ENCODE data around the gene SPRR1A.

GRCh38 chr1:153035211-153035610 lies 51.3 kb downstream of the SPRR1A start:
- TF ChIP-seq, protein P1, sequence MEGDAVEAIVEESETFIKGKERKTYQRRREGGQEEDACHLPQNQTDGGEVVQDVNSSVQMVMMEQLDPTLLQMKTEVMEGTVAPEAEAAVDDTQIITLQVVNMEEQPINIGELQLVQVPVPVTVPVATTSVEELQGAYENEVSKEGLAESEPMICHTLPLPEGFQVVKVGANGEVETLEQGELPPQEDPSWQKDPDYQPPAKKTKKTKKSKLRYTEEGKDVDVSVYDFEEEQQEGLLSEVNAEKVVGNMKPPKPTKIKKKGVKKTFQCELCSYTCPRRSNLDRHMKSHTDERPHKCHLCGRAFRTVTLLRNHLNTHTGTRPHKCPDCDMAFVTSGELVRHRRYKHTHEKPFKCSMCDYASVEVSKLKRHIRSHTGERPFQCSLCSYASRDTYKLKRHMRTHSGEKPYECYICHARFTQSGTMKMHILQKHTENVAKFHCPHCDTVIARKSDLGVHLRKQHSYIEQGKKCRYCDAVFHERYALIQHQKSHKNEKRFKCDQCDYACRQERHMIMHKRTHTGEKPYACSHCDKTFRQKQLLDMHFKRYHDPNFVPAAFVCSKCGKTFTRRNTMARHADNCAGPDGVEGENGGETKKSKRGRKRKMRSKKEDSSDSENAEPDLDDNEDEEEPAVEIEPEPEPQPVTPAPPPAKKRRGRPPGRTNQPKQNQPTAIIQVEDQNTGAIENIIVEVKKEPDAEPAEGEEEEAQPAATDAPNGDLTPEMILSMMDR (conservative IDR thresholded peaks at IDR 0.05) = no peak
- TF ChIP-seq ZFX (IDR thresholded peaks at IDR 0.05) = no peak
